Gastroesophageal sphincter (tissue), 3 donors: ENCODE measurements around the gene SLAMF1.

ENCODE experiments used
- CTCF ChIP-seq, 4 experiments: fragments of 200-600 bp in 2 of 4; fragments of 450-650 bp in 2 of 4; sonication (generic) in 1 of 4; IDR thresholded peaks; one replicate each; pipeline ENCODE4 v1.5.1; 2017 to 2019; ENCODE audit warnings: antibody characterized with exemption in 4 of 4, mild to moderate bottlenecking in 2 of 4, moderate library complexity in 2 of 4
- POLR2A ChIP-seq, 2 donors: fragments of 450-650 bp; IDR thresholded peaks; one replicate each; pipeline ENCODE4 v1.6.1; 2017; ENCODE audit warnings: antibody characterized with exemption in 2 of 2, mild to moderate bottlenecking in 2 of 2, moderate library complexity in 1 of 2
- POLR2AphosphoS5 ChIP-seq: sonication (generic); formaldehyde crosslinking; IDR thresholded peaks from one replicate; pipeline ENCODE4 v1.6.1; 2017; ENCODE audit warnings: antibody characterized with exemption

GRCh38 chr1:160560806-160561205 lies 86.0 kb downstream of the SLAMF1 start:
- TF ChIP-seq POLR2A (IDR thresholded peaks at IDR 0.05) = no peak
- TF ChIP-seq CTCF (IDR thresholded peaks at IDR 0.05) = no peak
- no peak for TF ChIP-seq POLR2AphosphoS5
